GM12801 (cell line): ENCODE data around the gene DHRS13.

ENCODE experiments used
- TF ChIP-seq, protein P1 (sequence below): IDR thresholded peaks from one replicate; pipeline ENCODE4 v1.5.1; 2011; ENCODE audit warnings: control low read depth; ENCODE audit not compliant: insufficient read length; ENCODE audit errors: extremely low read depth

The DHRS13 gene

DNA sequence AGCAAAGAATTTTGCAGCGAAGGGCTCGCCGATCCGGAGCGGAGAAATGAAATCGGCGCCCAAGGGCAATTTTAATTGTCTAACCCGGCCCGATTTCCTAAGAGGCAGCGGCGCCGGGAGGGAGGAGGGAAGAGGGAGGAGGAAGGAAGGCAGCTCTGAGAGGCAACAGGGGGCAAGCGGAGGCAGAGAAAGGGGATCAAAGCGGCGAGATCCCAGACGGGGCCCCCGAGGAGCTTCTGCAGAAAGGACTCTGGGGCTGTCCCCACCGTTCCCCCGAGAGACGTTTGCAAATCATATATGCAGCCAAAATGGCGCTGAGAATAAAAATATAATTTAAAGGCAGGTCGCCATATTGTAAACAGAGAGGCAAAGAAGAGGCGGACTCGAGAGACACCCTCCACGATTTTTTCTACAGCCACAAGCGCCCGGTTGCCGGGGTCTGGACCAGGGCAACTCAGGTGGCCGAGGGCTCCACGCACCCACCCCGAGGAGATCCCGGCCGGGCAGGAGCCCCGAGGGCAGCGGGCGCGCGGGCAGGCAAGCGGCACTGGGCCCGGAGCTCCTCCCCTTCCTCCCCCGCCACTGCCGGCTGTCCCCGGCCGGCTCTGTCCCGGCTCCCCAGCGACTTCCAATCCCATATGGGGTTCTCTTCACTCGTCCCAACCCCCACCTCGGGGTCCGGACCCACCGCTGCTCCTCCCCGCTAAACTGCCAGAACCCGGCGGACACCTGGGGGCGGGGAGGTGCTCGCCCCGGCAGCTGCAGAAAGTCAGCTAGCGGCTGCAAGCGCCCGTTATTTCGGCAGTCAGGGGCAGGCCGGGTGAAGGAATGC, 46.5 kb upstream of the DHRS13 start:
- TF ChIP-seq, protein P1, sequence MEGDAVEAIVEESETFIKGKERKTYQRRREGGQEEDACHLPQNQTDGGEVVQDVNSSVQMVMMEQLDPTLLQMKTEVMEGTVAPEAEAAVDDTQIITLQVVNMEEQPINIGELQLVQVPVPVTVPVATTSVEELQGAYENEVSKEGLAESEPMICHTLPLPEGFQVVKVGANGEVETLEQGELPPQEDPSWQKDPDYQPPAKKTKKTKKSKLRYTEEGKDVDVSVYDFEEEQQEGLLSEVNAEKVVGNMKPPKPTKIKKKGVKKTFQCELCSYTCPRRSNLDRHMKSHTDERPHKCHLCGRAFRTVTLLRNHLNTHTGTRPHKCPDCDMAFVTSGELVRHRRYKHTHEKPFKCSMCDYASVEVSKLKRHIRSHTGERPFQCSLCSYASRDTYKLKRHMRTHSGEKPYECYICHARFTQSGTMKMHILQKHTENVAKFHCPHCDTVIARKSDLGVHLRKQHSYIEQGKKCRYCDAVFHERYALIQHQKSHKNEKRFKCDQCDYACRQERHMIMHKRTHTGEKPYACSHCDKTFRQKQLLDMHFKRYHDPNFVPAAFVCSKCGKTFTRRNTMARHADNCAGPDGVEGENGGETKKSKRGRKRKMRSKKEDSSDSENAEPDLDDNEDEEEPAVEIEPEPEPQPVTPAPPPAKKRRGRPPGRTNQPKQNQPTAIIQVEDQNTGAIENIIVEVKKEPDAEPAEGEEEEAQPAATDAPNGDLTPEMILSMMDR = no peak

DNA sequence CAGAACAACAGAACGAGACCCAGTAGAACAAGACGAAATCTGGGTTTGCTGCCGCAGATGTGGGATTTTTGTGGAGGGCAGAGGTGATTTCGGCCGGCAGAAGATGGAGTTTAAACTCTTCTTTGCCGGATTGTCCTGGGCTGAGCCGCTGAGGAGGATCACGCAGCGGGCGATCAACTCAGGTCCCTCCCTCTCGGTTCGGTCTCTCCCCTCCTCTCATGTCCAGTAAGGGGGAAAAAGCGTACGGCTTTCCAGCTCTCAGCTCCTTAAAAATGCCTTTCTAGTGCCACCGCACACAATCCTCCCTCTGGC, 46.0 kb upstream of the DHRS13 start:
- TF ChIP-seq, protein P1 = no peak

DNA sequence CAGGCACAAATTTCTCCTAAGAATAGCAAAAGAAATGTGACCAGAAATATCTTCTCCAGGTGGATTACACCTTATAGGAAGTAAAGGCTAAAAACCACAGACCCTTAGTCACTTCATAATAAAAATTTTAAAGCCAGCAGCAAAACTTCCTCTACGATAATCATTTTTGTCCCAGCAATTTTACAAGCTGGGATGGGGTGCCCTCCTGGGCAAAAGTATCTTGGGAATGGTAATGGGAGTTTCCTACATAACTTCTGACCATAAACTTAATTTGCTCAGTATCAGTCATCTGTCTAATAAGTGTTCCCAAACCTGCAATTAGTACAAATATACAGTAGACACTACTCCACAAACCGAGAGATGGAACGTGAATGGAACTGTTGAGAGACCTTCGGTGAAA, 45.5 kb upstream of the DHRS13 start:
- TF ChIP-seq, protein P1 = no peak

DNA sequence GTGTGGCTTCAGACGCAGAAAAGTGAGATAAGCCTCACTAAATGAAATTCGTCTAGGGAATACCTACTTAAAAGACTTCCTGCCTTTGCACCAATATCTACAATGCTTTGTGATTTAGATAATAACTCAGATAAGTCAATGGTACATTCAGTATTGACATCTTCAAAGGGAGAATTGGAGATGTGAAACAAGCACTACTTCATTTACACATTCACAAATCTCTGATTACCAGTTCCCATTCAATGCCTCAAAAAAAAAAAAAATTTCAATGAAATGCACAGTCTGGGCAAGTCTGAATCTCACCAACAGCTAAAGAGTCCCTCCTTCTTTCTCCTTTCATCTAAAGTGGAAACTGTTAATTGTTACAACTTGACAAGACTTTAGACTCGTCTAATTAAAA, 44.8 kb upstream of the DHRS13 start:
- TF ChIP-seq, protein P1 = no peak

DNA sequence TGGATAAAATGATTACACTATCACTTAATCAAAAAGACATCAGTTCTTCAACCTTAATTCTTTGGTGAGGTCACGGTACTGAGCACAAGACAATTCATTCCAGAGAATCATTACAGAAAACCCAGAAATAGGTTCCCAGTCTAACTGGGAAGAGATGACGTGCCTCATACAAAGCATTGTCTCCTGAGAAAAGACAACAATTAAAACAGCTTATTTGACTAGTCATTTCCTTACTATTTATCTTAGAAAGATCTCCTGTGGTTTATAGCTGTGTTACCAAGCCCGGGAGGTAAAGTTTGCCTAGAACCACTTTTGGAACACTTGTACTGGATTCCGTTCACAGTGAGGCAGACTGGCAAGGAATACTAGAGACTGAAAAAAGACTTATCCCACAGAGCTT, 43.4 kb upstream of the DHRS13 start:
- TF ChIP-seq, protein P1 = no peak

DNA sequence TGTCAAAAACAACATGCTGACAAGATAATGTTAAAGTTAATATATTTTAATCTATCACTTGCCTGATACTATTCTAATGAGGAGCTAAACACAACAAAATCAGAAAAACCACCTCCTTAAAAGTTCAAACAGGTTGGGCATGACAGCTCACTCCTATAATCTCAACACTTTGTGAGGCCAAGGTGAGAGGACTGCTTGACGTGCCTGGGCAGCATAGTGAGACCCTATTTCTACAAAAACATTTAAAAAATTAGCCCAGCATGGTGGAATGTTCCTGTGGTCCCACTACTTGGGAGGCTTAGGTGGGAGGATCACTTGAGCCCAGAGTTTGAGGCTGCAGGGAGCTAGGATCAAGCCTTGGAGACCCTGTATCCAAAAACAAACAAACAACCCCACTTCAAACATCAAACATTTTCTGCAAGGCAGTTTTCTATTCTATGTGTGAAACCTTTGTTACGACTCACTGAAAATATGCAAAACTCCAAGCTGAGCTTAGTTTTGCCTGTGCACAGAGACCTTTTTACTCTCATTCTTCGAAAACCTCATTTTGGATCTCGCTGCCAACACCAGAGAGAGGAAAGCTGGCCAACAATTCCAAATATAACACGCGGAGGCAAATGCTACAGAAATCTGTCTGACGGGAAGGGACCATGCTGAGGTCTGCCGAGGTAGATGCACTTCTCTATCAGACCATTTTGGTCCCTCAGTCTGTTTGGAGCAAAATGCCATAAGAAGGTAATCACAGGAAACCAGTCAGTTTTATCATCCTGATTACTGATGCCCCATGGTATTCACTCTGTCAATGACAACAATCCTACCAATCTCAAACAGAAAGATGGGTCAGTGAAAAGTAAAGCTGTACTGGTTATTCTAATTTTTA, 42.2 kb upstream of the DHRS13 start:
- TF ChIP-seq, protein P1 = no peak

DNA sequence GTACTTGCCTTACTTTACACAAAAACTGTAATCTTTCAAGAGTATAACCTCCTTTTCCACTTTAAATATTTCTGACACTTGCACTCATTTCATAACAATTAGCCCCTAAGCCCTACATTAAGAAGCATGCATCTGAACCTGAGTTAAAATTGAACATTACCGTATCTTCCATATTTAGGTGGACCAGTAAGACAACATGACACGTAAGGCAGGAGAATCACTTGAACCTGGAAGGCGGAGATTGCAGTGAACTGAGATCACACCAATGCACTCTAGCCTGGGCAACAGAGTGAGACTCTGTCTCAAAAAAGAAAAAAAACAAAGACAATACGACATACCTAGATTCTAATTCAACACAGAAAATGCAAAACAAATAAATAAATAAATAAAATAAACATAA, 41.5 kb upstream of the DHRS13 start:
- TF ChIP-seq, protein P1 = no peak
